GM21619 (cell line): ENCODE measurements around the gene ELFN2.
"Not testable (repeated sequence)": the region's sequence is repeated elsewhere in the genome, so short reads cannot be mapped to it uniquely, and the experiment has no call there.

Experiments used
- ATAC-seq: cut with Tn5 transposase; IDR thresholded peaks from one replicate; pipeline ENCODE4 v1.9.1; 2021; ENCODE audit not compliant: unreplicated experiment

Gene ELFN2, protein sequence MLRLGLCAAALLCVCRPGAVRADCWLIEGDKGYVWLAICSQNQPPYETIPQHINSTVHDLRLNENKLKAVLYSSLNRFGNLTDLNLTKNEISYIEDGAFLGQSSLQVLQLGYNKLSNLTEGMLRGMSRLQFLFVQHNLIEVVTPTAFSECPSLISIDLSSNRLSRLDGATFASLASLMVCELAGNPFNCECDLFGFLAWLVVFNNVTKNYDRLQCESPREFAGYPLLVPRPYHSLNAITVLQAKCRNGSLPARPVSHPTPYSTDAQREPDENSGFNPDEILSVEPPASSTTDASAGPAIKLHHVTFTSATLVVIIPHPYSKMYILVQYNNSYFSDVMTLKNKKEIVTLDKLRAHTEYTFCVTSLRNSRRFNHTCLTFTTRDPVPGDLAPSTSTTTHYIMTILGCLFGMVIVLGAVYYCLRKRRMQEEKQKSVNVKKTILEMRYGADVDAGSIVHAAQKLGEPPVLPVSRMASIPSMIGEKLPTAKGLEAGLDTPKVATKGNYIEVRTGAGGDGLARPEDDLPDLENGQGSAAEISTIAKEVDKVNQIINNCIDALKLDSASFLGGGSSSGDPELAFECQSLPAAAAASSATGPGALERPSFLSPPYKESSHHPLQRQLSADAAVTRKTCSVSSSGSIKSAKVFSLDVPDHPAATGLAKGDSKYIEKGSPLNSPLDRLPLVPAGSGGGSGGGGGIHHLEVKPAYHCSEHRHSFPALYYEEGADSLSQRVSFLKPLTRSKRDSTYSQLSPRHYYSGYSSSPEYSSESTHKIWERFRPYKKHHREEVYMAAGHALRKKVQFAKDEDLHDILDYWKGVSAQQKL

DNA sequence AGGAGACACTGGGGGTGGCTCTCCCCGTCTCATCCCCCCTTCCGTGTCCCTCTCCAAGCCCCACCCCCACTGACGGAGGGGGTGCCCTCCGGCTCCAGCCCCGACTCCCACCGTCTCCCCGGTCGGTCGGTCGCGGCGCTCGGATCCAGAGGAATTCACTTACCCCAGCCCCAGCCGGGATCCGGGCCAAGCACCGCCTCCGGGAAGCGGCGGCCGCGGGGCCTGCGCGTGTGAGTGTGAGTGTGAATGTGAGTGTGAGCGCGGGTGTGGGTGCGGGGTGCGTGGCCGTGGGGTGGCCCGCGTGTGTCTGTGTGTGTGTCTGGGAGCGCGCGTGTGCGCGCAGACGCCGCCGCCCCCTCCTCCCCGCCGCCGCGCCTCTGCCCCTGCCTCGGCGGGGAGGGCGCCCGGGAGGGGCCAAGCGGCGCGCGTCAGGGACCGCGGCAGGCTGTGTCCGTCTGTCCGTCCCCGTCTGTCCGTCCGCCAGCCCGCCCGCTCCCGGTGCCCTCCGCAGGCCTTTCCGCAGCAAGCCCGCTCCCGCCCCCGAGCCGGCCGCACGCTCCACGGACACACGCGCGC is at the start of gene ELFN2:
Gene ELFN2 (minus strand): TSS at position 345 of the 576 bp plus-strand sequence. CDS start 51,945 bp downstream, outside the sequence.
- no peak for ATAC-seq

DNA sequence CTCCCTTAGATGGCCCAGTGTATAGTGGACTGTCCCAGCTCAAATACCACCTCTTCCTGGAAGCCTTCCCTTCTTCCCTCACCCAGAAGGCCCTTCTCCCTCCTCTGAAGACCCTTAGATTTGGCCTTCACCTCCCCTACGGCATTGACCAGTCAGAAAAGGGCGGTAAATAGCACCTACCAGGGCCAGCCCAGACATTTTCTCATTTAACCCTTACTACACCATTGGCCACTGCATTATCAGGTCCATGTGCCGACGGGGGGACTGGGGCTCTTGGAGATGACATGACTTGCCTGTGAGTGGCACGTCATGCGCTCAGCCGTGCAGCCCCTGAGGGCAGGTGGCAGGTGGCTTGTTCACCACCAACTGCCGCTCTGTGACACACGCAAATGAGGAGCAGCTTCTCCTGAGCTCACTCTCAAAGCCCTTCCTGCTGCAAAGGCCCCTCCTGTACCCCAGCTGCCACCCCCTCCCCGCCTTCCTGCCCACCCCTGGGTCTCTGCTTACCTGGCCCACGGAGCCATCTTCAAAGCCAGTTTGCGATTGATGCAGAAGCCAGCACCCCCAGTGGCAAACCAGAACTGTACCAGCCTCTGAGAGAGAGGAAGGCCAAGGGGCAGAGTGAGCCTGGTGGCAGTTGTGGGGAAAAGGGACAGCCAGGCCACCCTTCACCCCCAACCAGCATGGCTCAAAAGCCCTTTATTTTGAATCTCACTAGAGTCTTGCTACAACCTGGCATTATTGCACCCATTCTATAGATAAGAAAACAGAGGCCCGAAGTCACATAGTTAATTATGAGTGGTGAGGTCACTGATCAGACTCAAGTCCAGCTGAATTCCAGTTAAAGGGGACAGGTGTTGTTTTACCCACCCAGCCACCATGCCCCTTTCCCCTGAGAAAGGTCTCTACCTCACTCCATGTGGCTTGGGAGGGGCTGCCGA is 49.4 kb upstream of the ELFN2 start:
- ATAC-seq = no peak

DNA sequence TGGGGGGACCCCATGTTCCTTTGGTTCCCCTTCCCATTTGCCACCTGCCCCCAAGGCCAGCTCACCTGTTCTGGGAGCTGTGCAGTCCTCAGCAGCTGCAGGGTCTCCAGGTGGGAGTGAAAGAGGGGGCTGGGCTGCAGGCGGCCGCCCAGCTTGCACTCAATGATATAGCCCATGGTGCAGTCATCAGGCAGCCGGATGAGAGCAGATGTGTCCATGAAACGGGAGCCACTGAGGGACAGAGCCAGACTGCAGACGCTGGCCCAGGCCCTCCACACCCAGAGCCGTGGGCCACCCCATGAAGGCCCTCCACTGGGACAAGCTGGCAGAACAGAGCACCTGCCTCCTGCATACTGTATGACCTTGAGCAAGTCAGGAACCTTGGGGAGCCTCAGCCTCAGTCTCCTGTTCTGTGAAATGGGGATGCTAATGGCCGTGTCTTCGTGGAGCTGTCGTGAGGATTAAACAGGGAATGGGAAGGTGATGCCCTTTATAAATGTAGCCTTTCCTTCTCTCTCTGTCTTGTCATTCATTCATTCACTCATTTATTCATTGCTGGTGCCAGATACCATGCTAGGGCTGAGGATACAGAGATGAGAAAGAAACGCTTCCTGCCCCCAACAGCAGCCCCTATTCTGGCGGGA is 47.3 kb upstream of the ELFN2 start:
- no peak for ATAC-seq

DNA sequence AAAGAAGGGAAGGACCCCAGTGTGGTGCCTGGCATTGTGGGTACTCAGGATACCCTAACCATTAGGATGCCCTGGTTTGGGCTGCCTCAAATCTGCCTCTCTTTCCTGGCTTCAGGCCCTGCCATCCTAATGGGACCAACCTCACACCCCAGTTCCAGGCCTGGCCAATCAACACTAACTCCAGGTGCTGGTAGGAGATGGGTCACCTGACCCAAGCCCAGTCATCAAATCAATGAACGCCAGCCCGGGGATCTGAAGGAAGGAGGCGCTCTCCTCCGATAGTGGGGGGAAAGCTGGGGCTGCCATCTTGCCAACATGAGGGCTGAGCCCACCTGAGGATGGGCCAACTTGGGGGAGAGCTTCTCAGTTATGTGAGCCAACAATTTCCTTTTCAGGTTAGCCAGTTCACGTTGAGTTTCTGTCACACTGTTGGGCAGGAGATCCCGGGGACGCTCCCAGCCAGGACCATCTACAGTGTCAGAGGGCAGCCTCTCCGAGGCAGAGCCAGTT is 46.2 kb upstream of the ELFN2 start:
- ATAC-seq = no peak

DNA sequence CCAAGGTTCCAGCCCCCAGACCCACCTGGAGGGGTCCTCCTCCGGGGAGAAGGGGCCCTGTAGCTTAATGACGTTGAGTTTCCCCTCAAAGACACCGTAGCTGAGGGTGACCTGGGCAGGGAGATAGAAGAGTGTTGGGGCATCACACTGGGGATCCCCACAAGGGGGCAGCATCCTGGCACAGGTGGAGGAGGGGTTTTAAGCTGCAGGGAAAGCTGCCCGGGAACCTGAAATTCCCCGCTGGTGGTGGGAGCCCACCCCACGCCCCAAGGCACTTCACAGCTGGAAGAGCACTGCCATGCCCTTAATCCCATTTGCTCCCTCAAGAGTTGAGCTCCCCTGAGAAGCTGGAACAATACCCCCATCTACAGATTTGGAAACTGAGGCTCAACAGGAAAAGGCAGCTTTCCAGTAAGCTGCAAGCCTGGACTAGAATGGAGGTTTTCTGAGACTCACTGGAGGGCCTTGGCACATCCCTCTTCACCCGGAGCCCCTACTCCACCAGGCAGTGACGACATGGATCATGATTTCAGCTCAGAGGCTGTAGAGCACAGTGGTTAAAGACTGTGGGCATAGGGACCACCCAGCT is 45.2 kb upstream of the ELFN2 start:
- ATAC-seq = no peak

DNA sequence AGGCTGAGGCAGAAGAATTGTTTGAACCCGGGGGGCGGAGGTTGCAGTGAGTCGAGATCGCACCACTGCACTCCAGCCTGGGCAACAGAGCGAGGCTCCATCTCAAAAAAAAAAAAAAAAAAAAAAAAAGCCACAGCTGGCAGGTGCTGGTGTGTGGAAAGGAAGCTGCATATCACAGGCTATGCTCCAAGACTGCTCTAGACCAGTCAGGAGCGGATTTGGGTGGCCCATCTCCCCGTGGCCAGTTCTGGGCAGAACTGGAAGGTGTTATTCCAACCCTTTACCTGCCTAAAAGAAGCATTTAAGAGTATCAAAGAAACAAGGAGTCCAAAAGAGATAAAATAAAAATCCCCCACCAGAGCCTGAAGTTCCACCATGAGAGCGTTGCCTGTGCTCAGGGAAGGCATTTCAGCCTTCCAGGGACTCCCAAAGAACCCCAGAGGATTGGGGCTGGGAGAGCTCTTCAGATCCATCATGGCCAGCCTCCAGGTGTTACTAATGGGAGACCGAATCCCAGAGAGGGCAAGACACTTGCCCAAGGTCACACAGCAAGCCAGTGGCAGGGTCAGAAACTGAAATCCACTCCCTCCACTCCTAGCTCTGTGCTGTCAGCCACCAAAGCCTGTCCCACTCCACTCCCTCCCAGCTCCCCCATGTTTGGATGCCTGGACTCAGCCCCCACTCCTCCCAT is 44.6 kb upstream of the ELFN2 start:
- no peak for ATAC-seq

DNA sequence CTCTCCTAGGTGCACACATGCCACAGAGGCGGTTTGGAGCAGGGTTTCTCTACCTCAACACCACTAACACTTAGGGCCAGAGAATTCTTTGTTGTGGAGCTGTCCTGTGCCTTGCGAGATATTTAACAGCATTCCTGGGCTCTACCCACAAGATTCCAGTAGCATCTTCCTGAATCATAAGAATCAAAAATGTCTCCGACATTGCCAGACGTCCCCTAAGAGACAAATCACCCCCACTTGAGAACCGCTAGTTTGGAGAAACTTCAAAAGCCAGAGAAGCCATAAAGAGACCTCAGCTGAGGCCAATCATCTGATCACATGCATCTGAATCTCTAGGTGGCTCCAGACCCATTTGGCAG is 42.8 kb upstream of the ELFN2 start:
- ATAC-seq = no peak

DNA sequence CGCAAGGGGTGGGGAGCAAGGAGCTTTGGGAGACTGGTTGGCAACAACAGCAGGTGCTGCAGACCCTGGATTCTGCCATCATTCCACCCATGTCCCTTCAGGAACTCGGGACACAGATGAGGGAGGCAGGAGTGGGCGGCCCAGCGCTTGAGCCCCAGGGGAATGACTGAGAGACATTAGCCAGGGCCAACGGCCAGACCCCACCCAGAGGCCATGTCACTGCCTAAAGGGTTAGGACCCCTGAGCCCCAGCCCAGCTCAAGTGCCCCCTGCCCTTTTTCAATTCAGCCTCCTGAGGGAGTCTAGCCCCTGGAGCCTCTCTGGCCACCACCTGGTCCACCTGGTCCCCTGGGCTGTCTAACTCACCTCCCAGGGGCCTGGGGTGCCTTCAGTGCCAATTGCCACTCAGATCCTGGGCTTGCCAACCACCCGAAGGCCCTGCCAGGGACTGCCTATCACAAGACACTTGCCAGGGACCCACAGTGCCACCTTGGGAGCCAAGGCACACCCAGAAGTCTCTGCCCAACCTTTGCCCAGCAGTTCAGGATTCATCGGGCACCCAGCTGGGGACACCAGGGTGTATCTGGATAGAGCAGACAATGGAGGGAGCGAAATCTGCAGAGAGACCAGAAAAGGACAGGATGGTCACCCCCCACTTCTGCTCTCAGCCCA is 42.3 kb upstream of the ELFN2 start:
- ATAC-seq = no peak

DNA sequence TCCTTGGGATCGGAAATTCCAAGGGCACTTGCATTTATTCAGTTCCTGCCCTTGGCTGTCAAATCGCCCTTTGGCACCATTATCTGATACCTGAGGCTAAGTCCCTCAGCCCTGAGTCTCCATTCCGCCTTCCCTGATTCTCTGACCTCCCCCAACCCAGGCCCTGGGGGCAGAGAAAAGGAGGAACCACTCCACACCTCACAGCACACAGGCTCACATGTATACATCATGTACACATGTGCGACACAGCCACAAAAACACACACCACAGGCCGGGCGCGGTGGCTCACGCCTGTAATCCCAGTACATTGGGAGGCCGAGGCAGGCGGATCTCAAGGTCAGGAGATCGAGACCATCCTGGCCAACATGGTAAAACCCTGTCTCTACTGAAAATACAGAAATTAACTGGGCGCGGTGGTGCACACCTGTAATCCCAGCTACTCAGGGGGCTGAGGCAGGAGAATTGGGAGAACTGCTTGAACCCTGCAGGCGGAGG is 41.0 kb upstream of the ELFN2 start:
- ATAC-seq = not testable (repeated sequence)

DNA sequence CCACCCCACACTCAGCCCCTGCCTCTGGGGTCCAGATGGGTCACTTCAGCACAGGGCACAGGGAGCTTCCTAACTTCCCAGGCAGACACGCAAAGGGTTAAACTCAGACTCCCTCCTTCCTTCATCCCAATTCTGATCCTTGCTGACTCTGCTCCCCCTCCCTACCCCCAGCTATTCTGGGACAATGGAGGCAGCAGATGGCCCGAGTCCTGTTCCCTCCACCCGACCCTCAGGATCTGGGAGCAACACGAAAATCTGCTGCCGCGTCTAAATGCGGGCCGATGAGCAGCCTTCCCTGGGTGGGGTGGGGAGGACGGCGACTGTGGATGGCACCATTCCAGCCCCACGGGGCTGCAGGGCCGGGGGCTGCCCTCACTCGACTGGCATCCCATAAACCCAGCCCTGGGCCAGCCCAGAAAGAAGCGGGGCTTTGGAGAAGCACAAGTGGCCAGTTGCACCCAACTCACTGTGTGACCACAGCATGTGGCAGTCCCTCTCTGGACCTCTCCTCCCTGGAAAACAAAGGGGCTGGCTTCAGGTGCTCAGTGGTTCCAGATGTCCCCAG is 40.2 kb upstream of the ELFN2 start:
- ATAC-seq = no peak

DNA sequence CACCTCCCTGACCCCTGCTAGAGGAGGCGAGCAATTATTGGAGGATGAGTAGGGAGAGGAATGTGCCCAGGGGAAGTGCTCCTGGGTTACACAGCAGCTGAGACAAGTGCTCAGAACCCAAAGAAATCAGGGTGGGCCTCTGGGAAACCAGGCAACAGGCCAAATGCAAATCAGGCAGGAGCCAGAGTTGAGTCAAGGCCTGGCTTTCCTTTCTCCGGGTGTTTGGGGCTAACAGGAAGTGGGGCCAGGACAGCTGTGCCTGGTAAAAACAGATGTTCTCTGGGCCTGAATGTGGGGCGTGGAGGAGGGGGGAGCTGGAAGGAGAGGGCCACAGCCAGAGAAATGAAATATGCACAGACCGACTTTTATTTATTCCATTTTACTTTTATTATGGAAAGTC is 36.9 kb upstream of the ELFN2 start:
- no peak for ATAC-seq

DNA sequence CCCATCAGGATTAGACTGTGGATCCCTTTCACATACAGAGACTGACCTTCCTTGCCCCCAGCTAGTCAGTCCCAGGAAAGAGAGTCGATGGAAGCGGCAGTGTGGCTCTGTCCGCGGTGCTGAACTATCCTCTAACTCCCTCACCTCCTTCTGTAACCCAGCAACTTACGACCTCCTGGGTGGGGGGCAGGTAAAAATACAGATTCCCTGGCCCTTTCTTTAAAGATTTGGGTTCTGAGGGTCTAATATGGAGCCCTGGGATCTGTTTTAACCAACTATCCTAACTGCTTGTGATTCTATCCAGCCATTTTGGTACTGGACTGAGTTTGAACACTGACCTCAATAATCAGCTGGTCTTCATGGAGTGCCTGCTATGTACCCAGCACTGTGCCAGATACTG is 35.7 kb upstream of the ELFN2 start:
- ATAC-seq = no peak

DNA sequence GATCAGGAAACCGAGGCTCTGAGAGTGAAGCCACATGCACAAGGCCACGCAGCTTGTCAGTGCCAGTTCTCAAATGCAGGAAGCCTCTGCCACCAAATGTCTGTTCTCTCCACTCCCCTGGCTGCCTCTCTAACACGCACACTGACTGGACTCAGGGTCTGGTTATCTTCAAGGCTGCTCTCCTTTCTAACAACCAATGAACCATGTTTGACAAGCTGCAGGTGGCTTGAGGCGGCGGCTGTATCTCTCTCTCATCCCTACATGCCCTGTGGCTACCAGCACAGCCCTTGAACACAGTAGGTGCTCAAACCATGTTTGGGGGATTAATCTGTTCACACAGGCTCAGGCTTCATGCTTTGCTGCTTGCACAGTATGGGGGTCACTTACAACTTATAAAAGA is 35.2 kb upstream of the ELFN2 start:
- no peak for ATAC-seq

DNA sequence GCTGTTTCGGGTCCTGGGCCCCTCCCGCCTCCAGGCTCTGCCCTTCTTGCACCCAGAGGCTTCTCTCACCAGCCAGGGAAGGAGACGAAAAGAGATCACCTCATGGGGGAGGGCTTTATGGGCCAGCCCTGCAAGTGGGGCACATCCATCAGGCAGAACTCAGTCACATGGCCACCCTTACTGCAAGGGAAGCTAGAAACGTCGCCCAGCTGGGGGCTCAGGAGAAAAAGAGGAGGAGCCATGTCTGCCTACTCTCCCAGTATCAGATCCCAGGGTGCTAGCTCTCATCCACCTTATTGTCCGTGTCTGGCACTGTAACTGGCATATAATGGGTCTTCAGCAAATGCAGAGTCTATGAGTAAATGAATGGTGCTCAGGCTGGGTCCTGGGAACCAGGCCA is 34.7 kb upstream of the ELFN2 start:
- no peak for ATAC-seq

DNA sequence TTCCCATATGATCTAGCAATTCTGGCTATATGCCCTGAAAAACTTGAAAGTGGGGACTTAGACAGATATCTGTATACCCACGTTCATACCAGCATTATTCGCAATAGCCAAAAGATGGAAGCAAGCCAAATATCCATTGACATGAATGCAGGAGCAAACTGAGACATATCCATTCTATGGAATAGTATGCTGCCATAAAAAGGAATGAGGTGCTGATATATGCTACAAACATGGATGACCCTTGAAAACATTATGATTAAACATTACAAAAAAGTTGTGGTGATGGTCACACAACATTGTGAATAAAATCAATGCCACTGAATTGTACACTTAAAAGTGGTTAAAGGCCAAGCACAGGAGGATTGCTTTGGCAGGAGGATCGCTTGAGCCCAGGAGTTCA is 33.4 kb upstream of the ELFN2 start:
- ATAC-seq = no peak

DNA sequence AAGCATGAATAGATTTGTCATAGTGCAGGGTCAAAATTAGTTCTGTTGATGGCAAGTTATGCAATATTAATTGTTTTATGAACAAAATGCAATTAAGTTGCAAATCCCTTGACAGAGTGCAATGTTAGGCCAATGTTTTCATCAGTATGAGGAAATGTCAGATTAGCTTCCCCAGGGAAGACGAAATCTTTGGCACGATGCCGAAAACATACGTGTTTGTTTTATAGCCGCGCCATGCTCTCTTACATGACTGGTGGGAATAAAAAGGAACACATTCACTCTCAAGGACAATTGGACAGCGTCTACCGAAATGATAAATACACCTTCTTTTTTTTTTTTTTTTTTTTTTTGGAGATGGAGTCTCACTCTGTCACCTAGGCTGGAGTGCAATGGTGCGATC is 31.9 kb upstream of the ELFN2 start:
- no peak for ATAC-seq

DNA sequence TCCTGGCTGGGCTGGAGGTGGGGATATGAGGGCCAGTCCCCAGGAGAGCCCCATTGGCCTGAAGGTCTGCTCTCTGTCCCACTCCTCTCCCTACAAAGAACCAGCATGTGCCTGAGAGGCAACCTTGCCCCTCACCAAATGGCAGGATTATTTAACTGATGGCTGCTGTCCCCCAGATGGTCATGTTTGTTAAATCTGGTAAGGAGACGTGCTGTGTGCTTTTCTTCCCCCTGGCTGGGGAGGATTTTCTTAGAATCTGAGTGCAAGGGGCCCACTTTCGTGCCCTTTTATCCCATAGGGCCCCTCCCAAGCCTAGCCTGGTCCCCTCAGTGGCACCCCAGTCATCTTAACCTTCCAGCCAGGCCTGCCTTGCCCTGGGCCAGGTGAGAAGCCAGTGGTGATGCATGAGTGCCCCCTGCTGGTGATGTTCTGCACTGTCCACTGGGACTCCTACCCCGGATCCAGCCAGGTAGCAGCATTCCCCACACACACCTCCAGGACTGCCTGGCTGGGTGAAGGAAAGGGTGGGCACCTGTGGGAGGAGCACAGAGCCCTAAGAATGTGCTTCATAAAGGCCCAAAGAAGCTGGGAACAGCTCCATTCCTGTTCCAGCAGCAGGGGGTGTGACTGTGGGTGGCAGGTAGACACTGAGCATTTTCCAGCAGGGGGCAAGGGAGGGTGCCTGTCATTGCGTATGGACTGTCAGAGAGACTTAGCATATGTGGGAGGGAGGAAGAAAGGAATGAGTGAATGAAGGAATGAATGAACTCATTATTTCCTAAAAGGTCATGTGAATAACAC is 30.0 kb upstream of the ELFN2 start:
- no peak for ATAC-seq
